ENCODE measurements around the gene HMGN3. TPM values are rescaled to one million over a fixed set of nuclear protein-coding genes. Genes with fewer than 3 reads are reported as not detected.
A peak's percentile ranks its signal among the peaks of the same experiment; 100 is the strongest.

Gene HMGN3
- total and polyA plus RNA-seq, 2 of the 13 experiments (the other 11 are each of a cell fraction or from before 2014, with no cell fraction given), result 67.9 to 145 TPM

DNA sequence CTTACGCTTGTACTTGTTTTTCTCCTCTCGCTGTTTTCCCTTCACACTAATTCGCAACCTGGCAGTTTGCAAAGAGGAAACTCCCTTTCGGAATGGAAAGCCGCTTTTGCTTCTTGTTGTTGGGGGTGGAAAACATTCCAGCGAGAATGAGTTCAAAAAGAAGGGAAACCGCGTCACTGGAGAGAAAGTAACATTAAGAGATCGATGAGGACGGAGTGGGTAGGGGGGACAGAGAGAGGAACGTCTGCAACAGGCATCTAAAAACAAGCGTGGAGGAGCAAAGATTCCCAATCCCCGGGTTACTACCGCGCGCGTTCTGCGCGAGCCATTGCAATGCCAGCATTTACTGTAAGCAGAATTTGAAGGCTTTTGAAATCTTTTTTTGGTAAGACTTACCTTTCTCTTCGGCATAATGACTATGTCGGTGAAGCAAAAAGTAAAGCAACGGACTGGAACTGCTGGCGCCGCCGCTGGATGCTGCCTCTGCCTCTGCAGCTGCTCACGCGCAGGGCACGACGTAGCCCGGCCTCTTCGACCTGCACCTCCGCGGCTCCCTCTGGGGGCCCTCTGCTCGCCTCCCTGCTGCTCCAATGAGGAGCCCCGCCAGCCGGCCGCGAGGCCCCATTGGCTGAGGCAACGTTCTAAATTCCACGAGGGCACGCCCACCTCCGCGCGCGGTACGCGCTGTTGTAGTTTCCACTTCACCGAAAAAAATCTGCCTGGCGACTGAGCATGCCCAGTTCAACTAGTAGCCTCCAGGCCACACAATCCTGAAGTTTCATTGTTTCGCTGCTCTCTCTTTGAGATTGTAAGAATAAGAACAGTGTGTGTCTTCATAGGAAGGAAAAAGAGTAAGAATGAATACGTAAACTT lies at the start of gene HMGN3 (continued):
- TF ChIP-seq, protein P1, sequence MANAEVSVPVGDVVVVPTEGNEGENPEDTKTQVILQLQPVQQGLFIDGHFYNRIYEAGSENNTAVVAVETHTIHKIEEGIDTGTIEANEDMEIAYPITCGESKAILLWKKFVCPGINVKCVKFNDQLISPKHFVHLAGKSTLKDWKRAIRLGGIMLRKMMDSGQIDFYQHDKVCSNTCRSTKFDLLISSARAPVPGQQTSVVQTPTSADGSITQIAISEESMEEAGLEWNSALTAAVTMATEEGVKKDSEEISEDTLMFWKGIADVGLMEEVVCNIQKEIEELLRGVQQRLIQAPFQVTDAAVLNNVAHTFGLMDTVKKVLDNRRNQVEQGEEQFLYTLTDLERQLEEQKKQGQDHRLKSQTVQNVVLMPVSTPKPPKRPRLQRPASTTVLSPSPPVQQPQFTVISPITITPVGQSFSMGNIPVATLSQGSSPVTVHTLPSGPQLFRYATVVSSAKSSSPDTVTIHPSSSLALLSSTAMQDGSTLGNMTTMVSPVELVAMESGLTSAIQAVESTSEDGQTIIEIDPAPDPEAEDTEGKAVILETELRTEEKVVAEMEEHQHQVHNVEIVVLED (CRISPR knock-in tag; IDR thresholded peaks at IDR 0.05; ENCODE audit: borderline replicate concordance), result peak; percentile 79
- TF ChIP-seq JUN (CRISPR knock-in tag; IDR thresholded peaks at IDR 0.05) (no peak), NFE2 (CRISPR knock-in tag; IDR thresholded peaks at IDR 0.05) (no peak), DNMT1 (CRISPR knock-in tag; IDR thresholded peaks at IDR 0.05) (no peak), ZFP41 (CRISPR knock-in tag; IDR thresholded peaks at IDR 0.05; ENCODE audit: borderline replicate concordance) (peak; percentile 74; the same call in 1 of the 2 replicates), ARNTL (CRISPR knock-in tag; IDR thresholded peaks at IDR 0.05) (peak; percentile 66; the same call in 1 of the 2 replicates), JUNB (CRISPR knock-in tag; IDR thresholded peaks at IDR 0.05; ENCODE audit: borderline replicate concordance) (0 out of 2 replicates have a peak, but pooled peaks have one; percentile 27), ZNF124 (CRISPR knock-in tag; IDR thresholded peaks at IDR 0.05) (no peak), ZSCAN22 (CRISPR knock-in tag; IDR thresholded peaks at IDR 0.05) (no peak), CREM (IDR thresholded peaks at IDR 0.05) (peak; percentile 28), CREM (CRISPR knock-in tag; IDR thresholded peaks at IDR 0.05) (no peak), ZNF337 (CRISPR knock-in tag; IDR thresholded peaks at IDR 0.05; ENCODE audit: borderline replicate concordance, low read depth) (no peak), ZNF296 (CRISPR knock-in tag; conservative IDR thresholded peaks at IDR 0.05) (no peak), EHMT2 (IDR thresholded peaks at IDR 0.05; ENCODE audit: borderline replicate concordance, low read depth, low read length) (no peak), ONECUT2 (CRISPR knock-in tag; IDR thresholded peaks at IDR 0.05) (0 out of 2 replicates have a peak, but pooled peaks have one; percentile 36), ZNF572 (CRISPR knock-in tag; IDR thresholded peaks at IDR 0.05) (no peak), ZNF543 (CRISPR knock-in tag; IDR thresholded peaks at IDR 0.05) (no peak), RNF2 (conservative IDR thresholded peaks at IDR 0.05; ENCODE audit: low read depth) (peak; percentile 83), RBFOX2 (IDR thresholded peaks at IDR 0.05; ENCODE audit: low read depth, low read length) (peak; percentile 72), ZBTB38 (CRISPR knock-in tag; IDR thresholded peaks at IDR 0.05) (peak; percentile 69; the same call in 1 of the 2 replicates), NR2C2 (CRISPR knock-in tag; IDR thresholded peaks at IDR 0.05; ENCODE audit: borderline replicate concordance) (0 out of 2 replicates have a peak, but pooled peaks have one; percentile 26), KAT8 (CRISPR knock-in tag; IDR thresholded peaks at IDR 0.05) (no peak; the same call in 1 of the 2 replicates), ZNF775 (CRISPR knock-in tag; IDR thresholded peaks at IDR 0.05; ENCODE audit: borderline replicate concordance) (no peak)
- TF ChIP-seq, protein P2, sequence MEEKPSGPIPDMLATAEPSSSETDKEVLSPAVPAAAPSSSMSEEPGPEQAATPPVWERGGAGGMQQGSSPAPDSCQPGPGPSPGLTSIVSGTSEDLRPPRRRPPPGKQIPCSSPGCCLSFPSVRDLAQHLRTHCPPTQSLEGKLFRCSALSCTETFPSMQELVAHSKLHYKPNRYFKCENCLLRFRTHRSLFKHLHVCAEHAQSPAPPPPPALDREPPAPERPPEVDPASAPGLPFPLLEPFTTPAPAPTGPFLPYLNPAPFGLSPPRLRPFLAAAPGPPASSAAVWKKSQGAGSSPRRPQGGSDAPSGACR (CRISPR knock-in tag; IDR thresholded peaks at IDR 0.05), result no peak
- TF ChIP-seq, protein P3, sequence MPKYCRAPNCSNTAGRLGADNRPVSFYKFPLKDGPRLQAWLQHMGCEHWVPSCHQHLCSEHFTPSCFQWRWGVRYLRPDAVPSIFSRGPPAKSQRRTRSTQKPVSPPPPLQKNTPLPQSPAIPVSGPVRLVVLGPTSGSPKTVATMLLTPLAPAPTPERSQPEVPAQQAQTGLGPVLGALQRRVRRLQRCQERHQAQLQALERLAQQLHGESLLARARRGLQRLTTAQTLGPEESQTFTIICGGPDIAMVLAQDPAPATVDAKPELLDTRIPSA (CRISPR knock-in tag; IDR thresholded peaks at IDR 0.05; ENCODE audit: borderline replicate concordance), result peak; percentile 75; the same call in 1 of the 2 replicates
- TF ChIP-seq, protein P4, sequence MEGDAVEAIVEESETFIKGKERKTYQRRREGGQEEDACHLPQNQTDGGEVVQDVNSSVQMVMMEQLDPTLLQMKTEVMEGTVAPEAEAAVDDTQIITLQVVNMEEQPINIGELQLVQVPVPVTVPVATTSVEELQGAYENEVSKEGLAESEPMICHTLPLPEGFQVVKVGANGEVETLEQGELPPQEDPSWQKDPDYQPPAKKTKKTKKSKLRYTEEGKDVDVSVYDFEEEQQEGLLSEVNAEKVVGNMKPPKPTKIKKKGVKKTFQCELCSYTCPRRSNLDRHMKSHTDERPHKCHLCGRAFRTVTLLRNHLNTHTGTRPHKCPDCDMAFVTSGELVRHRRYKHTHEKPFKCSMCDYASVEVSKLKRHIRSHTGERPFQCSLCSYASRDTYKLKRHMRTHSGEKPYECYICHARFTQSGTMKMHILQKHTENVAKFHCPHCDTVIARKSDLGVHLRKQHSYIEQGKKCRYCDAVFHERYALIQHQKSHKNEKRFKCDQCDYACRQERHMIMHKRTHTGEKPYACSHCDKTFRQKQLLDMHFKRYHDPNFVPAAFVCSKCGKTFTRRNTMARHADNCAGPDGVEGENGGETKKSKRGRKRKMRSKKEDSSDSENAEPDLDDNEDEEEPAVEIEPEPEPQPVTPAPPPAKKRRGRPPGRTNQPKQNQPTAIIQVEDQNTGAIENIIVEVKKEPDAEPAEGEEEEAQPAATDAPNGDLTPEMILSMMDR (CRISPR knock-in tag; IDR thresholded peaks at IDR 0.05), result peak; percentile 38; the same call in 1 of the 2 replicates

Data from HepG2 (cell line).